Endothelial cell of umbilical vein (primary cell): ENCODE results near the gene PTGFRN. TPM values are rescaled to one million over a fixed set of nuclear protein-coding genes. Genes with fewer than 3 reads are reported as not detected.

Source experiments
- BruUV-seq: library from RNA; stranded (reverse); fragments of 400-500 nt; replicated peaks from 2 replicates; lab custom pipeline; 2021; lab: Mats Ljungman, UMichigan
- CTCF ChIA-PET: fragments of 300-600, 350-600 bp; sonication (Branson Sonifier 250); formaldehyde crosslinking; loops from one replicate; lab custom pipeline; 2021; ENCODE audit warnings: antibody characterized with exemption, inconsistent platforms; lab: Charles Lee
- POLR2A ChIA-PET: fragments of 300-600, 350-600 bp; sonication (Branson Sonifier 250); formaldehyde crosslinking; loops from one replicate; lab custom pipeline; 2021; ENCODE audit warnings: antibody characterized with exemption, inconsistent platforms; lab: Charles Lee
- DNase-seq: peaks from one replicate; pipeline ENCODE4 v3.0.0-alpha.2; 2011; ENCODE audit warnings: low read depth, low spot score
- FAIRE-seq: peaks from 2 replicates; lab custom pipeline; 2011; peaks lifted over from hg19 to GRCh38; lab: Jason Lieb, UNC
- H2AFZ ChIP-seq: 2 replicates; pipeline ENCODE4 v1.6.0; 2012; ENCODE audit warnings: low read depth, low read length, control low read depth, inconsistent platforms
- H3K27ac ChIP-seq: 2 replicates; pipeline ENCODE4 v1.5.1; 2011; ENCODE audit warnings: low read depth, mild to moderate bottlenecking, control low read depth, low read length, moderate library complexity; ENCODE audit not compliant: insufficient read depth
- H3K27me3 ChIP-seq, 2 experiments: 2 replicates each; pipeline versions ENCODE4 v1.6.0 to v1.6.1; 2011; ENCODE audit warnings: low read length in 2 of 2, mixed read lengths in 1 of 2; ENCODE audit not compliant: control insufficient read depth in 2 of 2, insufficient read depth in 2 of 2
- H3K36me3 ChIP-seq, 2 experiments: 2 replicates in 1 of 2; 3 replicates in 1 of 2; pipeline ENCODE4 v1.5.1; 2011; ENCODE audit warnings: low read length in 2 of 2, mild to moderate bottlenecking in 1 of 2, moderate library complexity in 1 of 2; ENCODE audit not compliant: control insufficient read depth in 2 of 2, insufficient read depth in 2 of 2; ENCODE audit errors: extremely low read depth in 1 of 2
- H3K4me1 ChIP-seq: 3 replicates; pipeline ENCODE4 v1.5.1; 2011; ENCODE audit warnings: mild to moderate bottlenecking, low read length; ENCODE audit not compliant: control insufficient read depth, insufficient read depth; ENCODE audit errors: extremely low read depth
- H3K4me2 ChIP-seq: 2 replicates; pipeline ENCODE4 v1.6.1; 2011; ENCODE audit warnings: low read length, control low read depth, mixed read lengths; ENCODE audit not compliant: insufficient read depth
- H3K4me3 ChIP-seq, 3 experiments: fragments of 200-600 bp in 1 of 3; sonication (generic), shearing (Covaris generic) in 1 of 3; replicated peaks in 1 of 3; 2 replicates each; pipeline ENCODE4 v1.5.1; 2011 to 2016; ENCODE audit warnings: control low read depth in 3 of 3, low read length in 3 of 3, mild to moderate bottlenecking in 2 of 3, inconsistent platforms in 1 of 3, low read depth in 1 of 3, moderate library complexity in 1 of 3; ENCODE audit not compliant: insufficient read depth in 1 of 3
- H3K79me2 ChIP-seq: 2 replicates; pipeline ENCODE4 v1.6.0; 2012; ENCODE audit warnings: low read length, inconsistent platforms; ENCODE audit not compliant: control insufficient read depth, insufficient read depth
- H3K9ac ChIP-seq: replicated peaks from 2 replicates; pipeline ENCODE3; 2011; ENCODE audit warnings: low read length, control low read depth; ENCODE audit not compliant: insufficient read depth; ENCODE audit errors: extremely low read depth
- H3K9me1 ChIP-seq: replicated peaks from 3 replicates; pipeline ENCODE4 v1.6.0; 2011; ENCODE audit warnings: mild to moderate bottlenecking, low read length; ENCODE audit not compliant: control insufficient read depth, insufficient read depth; ENCODE audit errors: extremely low read depth
- H3K9me3 ChIP-seq: replicated peaks from 2 replicates; pipeline ENCODE4 v1.5.1; 2012; ENCODE audit warnings: low read length, inconsistent platforms; ENCODE audit not compliant: control insufficient read depth, insufficient read depth
- H4K20me1 ChIP-seq: replicated peaks from 2 replicates; pipeline ENCODE3; 2011; ENCODE audit warnings: mild to moderate bottlenecking, low read length; ENCODE audit not compliant: control insufficient read depth, insufficient read depth; ENCODE audit errors: extremely low read depth
- EZH2 ChIP-seq: IDR thresholded peaks from 2 replicates; pipeline ENCODE4 v1.6.1; 2012; ENCODE audit warnings: borderline replicate concordance, low read depth, mild to moderate bottlenecking, moderate library complexity, low read length, inconsistent platforms; ENCODE audit not compliant: severe bottlenecking
- FOS ChIP-seq: IDR thresholded peaks from 2 replicates; pipeline ENCODE4 v1.6.1; 2011; ENCODE audit warnings: mild to moderate bottlenecking, low read length, moderate library complexity, borderline replicate concordance; ENCODE audit not compliant: insufficient read depth
- GATA2 ChIP-seq: IDR thresholded peaks from 2 replicates; pipeline ENCODE4 v1.7.0; 2011; ENCODE audit warnings: low read depth, mild to moderate bottlenecking, moderate library complexity, mixed read lengths, low read length; ENCODE audit not compliant: insufficient read length, insufficient read depth
- JUN ChIP-seq: IDR thresholded peaks from 2 replicates; pipeline ENCODE4 v1.6.1; 2011; ENCODE audit warnings: borderline replicate concordance, low read depth; ENCODE audit not compliant: insufficient read length, insufficient read depth
- MYC ChIP-seq: IDR thresholded peaks from one replicate; pipeline ENCODE4 v1.6.1; 2011; ENCODE audit warnings: mild to moderate bottlenecking, low read depth, low read length
- POLR2A ChIP-seq: IDR thresholded peaks from 2 replicates; pipeline ENCODE4 v1.6.1; 2012; ENCODE audit warnings: low read depth, mild to moderate bottlenecking, control low read depth, low read length
- POLR2AphosphoS5 ChIP-seq: IDR thresholded peaks from 2 replicates; pipeline ENCODE4 v1.6.1; 2012; ENCODE audit warnings: low read depth, mild to moderate bottlenecking, control low read depth, low read length, moderate library complexity; ENCODE audit not compliant: insufficient read depth
- dilution Hi-C: fragments of 300-500 bp; cut with MboI; formaldehyde crosslinking; loops from one replicate; pipeline ENCODE4 v1.15.0; 2019; ENCODE audit warnings: low sequenced_read_pairs; ENCODE audit not compliant: extremely low pct_ligation_motif_present
- intact Hi-C: fragments of 100-400 bp; cut with micrococcal nuclease; formaldehyde crosslinking; loops from one replicate; pipeline ENCODE4 v1.10.0; 2022
- polyA plus RNA-seq, 4 experiments: library from polyadenylated mRNA; depleted of rRNA in 3 of 4; stranded (reverse) in 3 of 4; unstranded in 1 of 4; fragments of >200 nt; gene quantifications; 2 replicates each; pipeline versions ENCODE4 v1.2.1 to v1.2.3, GENCODE V29; 2011 to 2012; ENCODE audit warnings: missing spikeins in 1 of 4
- total RNA-seq: library from RNA; stranded (reverse); gene quantifications from 2 replicates; pipeline ENCODE4 v1.2.3, GENCODE V29; 2021
- TF ChIP-seq, protein P1 (sequence below), 2 donors: IDR thresholded peaks; 1 replicate in 1 of 2; 2 replicates in 1 of 2; pipeline ENCODE4 v1.5.1; 2011; ENCODE audit warnings: low read length in 2 of 2, mild to moderate bottlenecking in 2 of 2, moderate library complexity in 2 of 2, control low read depth in 1 of 2, inconsistent platforms in 1 of 2, low read depth in 1 of 2; ENCODE audit not compliant: insufficient read depth in 1 of 2; ENCODE audit errors: extremely low read depth in 1 of 2
- TF ChIP-seq, protein P2 (sequence below): IDR thresholded peaks from 2 replicates; pipeline ENCODE4 v1.6.1; 2011; ENCODE audit not compliant: insufficient read depth, insufficient read length

Gene PTGFRN
- total and polyA plus RNA-seq, 2 donors (not counting 3 experiments of a cell fraction or from before 2014, with no cell fraction given) = 39.6 to 60.7 TPM

DNA sequence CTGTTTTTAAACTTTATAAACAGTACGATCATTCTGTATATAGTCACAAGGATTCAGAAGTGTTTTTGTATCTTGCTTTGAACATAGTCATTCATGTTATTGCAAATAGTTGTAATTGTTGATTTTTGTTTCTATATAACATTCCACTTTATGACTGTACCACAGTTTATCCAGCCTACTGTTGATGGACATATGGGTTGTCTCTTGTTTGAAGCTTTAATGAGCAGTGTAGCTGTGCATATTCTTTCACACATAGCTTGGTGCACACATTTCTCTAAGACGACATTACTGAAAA, 98.0 kb downstream of the PTGFRN start:
- POLR2A ChIA-PET = no interaction called here
- CTCF ChIA-PET = no interaction called here
- FAIRE-seq (no peak), DNase-seq (no peak)
- intact Hi-C loops = no loop called here
- Histone ChIP-seq H3K9me1 (no peaks in the 10 kb centered on the region), H3K36me3 (no peaks in the 10 kb centered on the region), H2AFZ (no peak overlapping the region), H3K27ac (no peak overlapping the region), H3K9me3 (no peaks in the 10 kb centered on the region), H3K4me1 (no peaks in the 10 kb centered on the region), H3K4me2 (no peak overlapping the region), H3K4me3 (no peak overlapping the region), H3K9ac (no peak overlapping the region), H3K27me3 (peaks cover 0 to 7% of the 10 kb centered on the region in 2 experiments), H4K20me1 (no peaks in the 10 kb centered on the region), H3K79me2 (no peaks in the 10 kb centered on the region)
- dilution Hi-C loops = no loop called here
- no TSS peak for BruUV-seq
- TF ChIP-seq MYC = no peak
- TF ChIP-seq EZH2 = no peak
- TF ChIP-seq POLR2AphosphoS5 = no peak
- TF ChIP-seq GATA2 = no peak
- no peak for TF ChIP-seq FOS
- no peak for TF ChIP-seq POLR2A
- TF ChIP-seq, protein P1, sequence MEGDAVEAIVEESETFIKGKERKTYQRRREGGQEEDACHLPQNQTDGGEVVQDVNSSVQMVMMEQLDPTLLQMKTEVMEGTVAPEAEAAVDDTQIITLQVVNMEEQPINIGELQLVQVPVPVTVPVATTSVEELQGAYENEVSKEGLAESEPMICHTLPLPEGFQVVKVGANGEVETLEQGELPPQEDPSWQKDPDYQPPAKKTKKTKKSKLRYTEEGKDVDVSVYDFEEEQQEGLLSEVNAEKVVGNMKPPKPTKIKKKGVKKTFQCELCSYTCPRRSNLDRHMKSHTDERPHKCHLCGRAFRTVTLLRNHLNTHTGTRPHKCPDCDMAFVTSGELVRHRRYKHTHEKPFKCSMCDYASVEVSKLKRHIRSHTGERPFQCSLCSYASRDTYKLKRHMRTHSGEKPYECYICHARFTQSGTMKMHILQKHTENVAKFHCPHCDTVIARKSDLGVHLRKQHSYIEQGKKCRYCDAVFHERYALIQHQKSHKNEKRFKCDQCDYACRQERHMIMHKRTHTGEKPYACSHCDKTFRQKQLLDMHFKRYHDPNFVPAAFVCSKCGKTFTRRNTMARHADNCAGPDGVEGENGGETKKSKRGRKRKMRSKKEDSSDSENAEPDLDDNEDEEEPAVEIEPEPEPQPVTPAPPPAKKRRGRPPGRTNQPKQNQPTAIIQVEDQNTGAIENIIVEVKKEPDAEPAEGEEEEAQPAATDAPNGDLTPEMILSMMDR (IDR thresholded peaks at IDR 0.05; ENCODE audit: extremely low read depth in 1 of 2, insufficient read depth in 1 of 2, low read depth in 1 of 2, low read length in 2 of 2) = no peak
- TF ChIP-seq, protein P2, sequence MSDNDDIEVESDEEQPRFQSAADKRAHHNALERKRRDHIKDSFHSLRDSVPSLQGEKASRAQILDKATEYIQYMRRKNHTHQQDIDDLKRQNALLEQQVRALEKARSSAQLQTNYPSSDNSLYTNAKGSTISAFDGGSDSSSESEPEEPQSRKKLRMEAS = no peak
- TF ChIP-seq JUN = no peak
